ENCODE results near the gene MAGI2.

Gene MAGI2

DNA sequence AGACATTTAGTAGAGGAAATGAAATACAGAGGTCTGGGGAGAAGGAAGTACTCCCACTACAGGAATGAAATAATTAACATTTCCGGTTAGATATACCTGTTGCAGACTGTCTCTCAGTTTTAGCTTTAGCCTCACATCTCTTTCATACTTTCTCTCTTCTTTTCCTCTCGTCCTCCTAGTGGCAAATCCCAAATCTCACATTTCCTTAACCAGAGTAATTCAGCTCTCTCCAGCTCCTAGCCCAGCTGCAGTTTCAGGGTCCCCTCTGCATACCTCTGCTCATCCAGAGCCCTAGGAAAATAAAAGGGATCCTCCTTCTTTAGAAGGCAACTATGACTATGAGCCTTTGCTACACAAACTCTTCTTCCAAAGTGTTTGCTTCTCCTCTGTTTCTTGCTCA lies 1011.7 kb downstream of the MAGI2 start:
- no peak for DNase-seq

DNA sequence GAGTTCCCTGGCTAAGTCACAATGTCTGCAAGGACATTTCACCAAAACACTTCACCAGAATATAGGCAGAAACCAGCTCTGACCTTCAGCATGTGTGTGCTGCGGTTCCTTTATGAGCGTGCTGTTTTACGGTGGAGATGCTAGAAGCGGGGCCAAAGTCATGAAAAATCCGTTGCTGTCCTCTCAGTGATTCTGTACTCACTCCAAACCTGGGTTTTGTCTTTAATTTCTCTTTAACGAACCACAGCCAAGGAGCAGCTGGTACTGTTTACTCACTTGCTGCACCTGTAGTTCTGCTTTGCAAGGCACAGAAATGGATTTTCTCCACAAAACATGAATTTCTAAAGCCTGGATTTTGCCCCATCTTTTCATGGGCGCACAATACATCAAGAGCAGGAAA lies 1015.0 kb downstream of the MAGI2 start:
- no peak for DNase-seq

DNA sequence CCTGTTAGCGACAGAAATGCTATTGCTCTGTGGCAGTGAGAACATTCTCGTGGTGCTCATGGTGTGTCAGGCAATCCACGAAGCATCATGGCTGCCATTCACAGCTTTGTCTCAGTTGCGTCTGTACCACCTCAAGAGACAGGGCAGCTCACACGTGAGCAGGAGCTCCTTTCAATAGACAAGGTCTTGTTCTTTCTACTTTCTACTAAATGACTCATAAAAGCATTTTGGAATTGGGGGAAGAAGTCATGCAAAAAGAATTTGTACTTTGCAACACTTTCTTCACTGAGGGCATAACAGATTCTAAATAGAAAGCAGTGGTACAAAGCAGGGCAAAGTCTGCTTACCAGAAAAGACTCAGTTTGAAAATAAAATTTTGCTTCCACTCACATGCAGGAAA lies 1016.3 kb downstream of the MAGI2 start:
- DNase-seq = no peak

DNA sequence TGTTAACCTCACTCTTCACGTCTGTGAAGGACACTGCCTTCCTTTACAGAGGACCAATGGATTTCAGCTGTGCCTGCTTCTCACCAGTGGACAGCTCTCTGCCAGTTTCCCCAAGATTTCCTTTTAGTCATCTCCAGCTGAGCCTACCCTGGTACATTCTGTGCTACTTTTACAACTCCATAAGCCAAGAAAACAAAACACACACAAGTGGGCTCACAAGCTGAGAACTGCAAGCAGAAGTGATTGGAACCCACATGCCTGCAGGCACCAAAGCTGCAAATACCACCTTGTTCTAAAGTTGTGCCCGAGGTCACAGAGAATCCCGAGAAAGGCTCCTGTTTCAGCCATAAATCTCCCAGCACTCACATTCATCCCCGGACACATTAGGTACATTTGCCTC lies 1018.1 kb downstream of the MAGI2 start:
- no peak for DNase-seq

DNA sequence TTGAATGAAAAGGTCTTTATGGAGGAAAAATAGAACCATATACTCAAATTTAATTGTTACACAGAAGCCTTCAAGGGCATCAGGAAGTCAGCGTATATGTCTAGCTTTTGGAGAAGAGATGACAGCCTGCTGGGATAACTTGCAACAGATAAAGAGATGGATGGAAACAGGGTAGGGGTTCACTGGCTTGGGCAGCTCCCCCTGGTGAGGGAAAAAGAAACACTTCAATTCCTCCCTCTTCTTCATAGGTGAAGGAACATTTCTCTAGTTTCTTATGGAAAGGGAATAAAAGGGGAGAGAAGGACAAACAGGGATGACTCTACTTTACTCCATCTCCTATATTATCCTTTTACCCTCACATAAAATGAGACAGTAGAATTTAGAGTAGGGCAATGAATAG lies 1019.2 kb downstream of the MAGI2 start:
- DNase-seq = no peak

DNA sequence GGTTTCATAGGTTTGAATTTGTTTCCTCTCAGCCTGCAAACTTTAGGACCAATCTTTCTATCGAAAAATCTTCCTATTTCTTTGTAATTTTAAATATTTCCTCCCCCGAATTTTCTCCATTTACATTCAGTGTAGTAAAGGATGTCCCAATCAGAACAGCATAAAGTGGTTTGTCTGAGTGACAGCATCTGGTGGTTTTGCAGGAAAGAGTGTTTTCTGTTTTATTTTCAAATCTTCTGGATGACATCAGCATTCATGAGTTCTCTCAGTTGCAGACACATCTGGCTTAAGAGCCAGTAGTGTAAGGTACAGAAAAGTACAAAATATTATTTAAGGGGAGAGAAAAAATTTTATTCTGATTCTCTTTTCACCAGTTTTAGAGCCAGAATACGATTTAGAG lies 1020.0 kb downstream of the MAGI2 start:
- DNase-seq = no peak

DNA sequence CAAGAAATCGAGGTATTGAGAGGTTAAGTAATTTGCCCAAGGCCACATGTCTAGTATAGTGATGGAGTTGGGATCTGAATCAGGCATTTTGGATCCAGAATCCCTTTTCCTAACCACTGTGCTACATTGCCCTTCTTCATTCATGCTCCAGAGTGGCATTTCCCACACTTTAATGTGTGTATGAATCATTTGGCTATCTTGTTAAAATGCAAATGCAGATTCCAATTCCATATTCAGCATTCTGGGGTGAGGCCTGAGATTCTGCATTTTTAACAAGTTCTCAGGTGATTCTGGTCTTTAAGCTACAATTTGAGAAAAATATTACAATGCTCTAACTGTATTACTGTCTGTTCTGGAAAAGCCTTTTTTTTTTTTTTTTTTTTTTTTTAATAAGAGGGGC lies 1023.6 kb downstream of the MAGI2 start:
- DNase-seq = no peak

DNA sequence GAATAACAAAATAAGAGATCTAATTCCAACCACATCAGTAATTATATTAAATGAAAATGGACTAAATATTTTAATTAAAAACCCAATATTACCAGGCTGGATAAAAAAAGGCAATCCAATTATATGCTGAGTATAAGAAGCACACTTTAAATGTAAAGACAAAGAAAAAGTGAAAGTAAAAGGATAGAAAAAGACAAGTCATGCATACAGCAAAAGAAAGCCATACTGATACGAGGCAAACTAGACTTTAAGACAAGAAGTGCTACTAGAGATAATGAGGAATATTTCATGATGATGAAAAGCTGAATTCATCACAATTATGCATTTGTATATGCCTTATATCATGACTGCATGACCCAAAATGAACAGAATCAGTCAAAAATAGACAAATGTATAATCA lies 1026.3 kb downstream of the MAGI2 start:
- no peak for DNase-seq

DNA sequence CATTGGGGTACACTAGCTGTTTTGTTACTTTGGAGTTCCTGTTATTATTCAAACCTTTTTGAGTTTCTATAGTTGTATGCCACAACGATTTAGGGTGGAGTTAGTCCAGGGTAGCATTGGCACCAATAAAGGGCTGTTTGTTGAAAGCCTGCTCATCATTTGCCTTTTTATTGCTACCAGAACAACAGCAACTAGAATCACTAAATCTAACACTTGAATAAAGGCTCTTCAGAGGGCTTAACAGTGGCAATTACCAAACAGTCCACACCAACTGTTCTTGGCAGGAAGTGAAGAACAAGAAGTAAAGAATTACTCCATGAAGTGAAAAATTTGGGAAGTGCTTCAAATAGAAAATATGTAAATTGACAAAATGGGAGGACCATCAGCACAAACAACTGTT lies 1033.5 kb downstream of the MAGI2 start:
- DNase-seq = no peak

DNA sequence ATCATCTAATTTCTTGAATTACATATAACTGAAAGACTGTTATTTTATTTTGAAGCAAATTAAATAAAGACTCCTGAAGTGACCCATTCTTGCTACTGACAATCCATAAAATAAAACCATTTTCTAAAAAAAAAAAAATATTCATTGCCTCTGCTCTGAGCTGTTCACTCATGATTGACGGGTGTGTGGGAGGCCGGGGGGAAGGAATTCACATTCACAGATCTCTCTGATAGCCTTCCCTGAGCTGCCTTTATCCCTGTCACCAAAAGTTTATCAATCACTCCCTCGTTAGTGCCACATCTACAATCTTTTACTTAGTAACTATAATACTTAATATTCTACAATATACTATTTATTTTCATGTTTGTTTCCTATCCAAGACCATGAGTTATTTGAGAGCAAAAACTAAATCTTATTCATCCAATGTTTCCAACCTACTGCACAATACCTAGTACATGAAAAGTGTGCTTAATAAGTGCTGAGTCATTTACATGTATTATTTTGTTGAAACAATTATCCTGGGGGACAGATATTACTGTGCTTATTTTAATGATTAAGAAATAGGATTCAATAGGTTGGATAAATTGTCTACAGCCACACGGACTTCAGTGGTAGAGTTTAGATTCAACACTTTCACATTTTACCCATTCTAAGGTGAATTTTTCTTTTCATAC lies 1036.2 kb downstream of the MAGI2 start:
- no peak for DNase-seq

DNA sequence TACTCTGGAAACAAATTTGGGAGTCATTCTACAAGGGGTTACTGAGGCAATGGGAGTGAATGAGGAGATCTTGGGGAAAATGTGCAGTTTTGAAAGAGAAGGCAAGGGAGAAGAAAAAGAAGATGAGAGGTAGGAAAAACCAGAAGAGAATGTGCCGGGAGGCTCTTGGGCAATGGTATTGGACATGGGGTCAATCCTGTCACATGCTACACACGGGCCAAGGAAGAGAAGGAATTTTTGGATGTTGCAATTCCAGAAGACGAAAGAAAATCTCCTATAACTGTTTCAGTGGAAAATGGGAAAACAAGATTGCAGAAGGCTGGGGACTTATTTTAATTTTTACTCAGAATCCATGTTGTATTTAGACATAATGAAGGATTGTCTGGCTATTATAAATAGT lies 1039.9 kb downstream of the MAGI2 start:
- no peak for DNase-seq

DNA sequence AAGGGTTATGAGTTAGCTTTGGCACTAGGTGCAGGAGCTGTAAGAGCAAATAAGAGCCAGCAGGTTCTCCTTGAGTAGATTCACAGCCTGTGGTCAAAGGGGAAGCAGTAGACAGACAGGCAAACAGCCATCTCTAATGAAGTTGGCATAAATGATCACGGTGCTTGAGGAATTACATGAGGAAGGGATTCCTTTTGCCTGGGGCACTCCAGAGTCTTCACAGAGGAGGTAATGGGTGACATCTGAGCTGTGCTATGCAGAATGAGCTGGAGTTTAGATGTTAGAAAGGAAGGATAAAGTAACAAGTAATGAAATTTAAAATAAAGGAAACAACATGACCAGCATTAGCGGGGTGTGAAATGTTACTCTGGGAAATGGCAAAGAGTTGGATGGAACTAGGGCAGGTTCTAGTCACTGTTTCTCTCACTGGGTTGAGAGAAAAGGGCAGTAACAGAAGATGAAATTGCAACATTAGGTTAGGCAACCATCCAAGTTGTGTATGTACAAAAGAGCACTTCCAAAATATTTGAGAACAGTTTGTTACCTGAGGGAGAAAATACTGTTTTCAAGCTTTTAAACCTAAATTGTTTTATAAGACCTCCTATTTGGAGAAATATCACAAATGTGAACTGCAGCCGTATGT lies 1041.1 kb downstream of the MAGI2 start:
- no peak for DNase-seq

DNA sequence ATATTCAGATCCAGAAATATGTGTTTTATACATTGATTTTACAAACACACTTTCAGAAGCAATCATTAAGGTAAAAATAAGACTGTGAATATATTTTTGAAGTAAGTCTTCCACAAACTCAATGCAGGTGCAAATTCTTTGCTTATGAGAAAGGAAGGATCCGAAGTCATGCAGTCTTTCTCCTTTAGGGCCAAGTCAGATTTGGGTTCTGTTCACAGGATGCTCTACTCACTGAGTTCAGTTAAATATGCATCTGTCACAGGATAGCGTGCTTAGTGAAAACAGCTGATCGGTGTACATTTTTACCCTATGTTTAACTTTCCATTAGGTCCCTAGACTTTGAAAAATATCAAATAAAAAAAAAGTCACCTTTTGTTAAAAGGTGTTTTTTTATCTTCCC lies 1046.4 kb downstream of the MAGI2 start:
- DNase-seq = no peak

DNA sequence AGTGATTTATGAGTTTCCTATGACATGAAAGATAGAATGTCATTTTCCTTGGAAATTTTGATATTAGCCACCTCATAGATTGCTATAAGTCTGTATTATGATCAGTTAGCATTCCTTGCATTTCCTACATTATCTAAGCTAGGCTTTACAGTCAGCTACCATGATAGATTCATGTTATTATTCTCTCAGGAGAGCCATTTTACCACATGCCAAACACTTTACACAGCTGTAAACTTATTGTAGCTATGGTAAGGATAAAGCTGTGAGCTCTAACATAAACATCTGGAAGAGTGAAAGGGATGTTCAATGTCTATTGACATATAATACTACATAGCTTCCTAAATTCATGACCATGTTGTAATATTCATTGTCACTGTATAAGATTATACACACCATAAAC lies 1046.9 kb downstream of the MAGI2 start:
- DNase-seq = no peak

DNA sequence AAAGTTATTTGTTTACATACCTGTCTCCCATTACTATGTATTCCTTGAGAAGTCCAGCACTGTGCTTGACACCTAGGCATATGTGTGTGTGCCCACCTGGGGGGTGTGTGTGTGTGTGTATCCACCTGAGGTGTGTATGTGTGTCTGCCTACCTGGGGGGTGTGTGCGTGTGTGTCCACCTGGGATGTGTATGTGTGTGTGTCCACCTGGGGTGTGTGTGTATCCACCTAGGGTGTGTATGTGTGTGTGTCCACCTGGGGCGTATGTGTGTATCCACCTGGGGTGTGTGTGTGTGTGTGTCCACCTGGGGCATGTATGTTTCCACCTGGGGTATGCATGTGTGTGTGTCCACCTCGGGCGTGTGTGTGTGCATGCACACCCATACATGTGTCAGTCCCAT lies 1051.4 kb downstream of the MAGI2 start:
- DNase-seq = no peak

DNA sequence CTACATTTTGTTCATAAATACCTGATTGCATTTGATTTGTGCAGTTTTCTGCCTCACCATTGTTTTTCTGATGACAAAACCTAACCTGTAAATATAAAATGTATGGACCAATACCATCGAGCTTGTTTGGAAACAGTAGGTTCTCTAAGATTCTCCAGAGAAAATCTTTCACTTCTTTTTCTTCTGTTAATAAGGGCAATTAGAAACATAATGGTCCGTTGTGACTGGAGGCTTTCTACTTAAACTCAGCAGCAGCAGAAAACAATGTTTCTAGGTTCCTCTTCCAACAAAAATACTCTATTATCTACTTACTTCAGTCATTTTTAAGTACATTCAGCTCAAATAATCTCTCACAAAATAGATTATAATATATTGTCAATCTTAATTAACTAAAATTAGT lies 1053.4 kb downstream of the MAGI2 start:
- DNase-seq = no peak

DNA sequence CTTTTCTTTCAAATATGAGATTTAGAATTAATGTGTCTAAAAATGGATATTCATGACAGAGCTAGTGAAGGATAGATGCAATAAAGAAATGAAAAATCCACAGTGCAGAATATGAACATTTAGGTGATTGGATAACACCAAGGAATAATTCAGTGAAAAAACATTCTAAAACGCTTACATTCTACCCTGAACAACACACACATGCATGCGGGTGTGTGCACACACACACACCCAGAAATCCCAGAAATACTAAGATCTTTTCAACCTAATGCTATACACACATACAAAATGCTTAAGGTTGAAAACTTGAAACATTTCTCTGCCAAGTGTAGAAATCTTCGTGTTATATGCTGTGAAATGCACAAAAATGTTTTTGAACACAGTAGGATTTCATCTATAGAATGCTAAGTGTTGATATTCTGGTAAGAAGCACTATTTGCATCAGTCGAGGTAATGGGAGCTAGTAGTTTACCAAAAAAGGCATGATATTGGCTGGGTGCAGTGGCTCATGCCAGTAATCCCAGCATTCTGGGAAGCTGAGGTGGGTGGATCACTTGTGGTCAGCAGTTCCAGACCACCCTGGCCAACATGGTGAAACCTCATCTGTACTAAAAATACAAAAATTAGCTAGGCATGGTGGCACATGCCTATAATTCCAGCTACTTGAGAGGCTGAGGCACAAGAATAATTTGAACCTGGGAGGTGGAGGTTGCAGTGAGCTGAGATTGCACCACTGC lies 1054.3 kb downstream of the MAGI2 start:
- DNase-seq = no peak

DNA sequence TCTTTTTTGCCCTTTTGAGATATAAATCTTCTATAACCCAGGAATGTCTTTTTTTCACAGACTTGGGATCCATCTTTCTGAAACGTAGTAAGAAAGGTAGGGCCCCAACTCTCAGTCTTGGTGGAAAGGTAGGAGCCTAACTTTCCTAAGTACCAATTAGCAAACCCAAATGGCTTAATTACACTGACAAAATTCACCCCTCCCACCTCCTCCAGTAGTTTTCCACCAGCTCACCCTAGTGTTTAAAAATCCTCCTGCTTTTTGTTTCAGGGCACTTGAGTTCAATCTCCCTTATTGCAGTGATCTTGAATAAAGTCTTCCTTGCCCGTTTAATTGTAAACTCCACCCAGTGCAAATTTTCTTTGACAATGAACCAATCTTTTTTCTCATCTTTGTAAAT lies 1054.9 kb downstream of the MAGI2 start:
- DNase-seq = no peak

DNA sequence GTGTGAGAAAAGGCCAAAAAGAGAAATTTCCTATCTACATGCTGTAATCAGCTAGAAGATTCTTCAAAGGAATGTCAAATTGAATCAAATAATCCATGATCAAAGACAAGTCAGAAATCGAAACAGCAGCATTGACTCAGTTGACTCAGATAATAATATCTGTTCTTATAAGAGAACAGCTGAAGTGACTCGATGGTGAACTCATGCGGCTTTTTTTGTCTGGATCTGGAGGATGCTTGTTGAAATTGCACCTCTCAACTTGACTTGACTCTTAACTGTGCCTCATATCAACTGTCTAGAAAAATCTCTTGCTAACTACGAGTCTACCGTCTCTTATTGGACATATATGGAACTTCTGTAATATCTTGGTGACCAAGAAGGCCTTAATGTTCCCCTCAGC lies 1055.4 kb downstream of the MAGI2 start:
- no peak for DNase-seq

DNA sequence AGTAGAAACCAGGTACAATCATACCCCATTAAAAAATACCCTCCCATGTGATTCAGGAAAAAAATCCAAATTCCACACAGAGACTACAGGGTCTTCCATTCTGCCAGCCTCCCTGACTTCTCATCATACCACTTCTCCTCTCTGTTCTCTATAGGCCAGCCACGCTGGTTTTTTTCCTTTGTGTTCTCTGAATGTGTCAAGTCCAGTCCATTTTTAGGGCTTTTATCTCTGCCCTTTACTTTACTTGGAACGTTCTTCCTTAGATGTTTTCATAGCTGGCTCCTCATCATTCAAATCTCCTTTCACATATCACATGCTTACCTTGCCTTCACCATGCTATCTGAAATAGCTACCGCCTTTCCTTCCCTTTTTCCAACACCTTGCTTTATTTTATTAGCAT lies 1057.3 kb downstream of the MAGI2 start:
- DNase-seq = no peak

DNA sequence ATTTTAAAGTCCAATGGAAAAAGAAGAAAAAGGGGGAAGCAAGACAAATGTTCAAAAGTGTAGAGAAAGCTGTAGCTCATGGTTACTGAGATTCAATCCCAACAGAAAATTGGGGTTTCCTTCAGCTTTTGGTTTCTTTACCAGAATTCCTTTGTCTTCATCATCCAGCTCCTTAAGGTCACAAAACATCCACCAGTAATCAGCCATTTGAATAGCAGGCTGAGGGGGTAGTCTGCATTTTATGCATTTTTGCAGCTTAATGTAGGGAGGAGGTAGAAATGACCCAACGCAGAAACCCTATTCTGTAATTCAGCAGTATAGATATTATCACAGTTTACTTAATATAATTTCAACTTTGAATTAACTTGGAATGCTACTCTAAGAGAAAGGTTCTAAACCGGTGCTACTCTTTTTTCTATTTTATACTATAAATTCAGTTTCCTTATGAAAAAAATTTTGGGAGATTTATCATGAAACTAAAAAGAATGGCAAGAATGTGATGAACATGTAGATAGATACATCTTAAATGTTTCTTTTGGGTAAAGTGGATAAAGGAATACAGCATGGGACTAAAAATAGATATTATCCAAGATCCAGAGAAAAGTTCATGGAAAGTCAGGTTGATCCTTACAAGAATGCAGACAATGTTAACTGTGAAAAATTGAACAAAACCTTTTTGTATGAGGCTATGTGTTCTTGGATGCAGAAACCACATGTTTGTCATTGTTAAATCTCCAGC lies 1058.0 kb downstream of the MAGI2 start:
- no peak for DNase-seq

DNA sequence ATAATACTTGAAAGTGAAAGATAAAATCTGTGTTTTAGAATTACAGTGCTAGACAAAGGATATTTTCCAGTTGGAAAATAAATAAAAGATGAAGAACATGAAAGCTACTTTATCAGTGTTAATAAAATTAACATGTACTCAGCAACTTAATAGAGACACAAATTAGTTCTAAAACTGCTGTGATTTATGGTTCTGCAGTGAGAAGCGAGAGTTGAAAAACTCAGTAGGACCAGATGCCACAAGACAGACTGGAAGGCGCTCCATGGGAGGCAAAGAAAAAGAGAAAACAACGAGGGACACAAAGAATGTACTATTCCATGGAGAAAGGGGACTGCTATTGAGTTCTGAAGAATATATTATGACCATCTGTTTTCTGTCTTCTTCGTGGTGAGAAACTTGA lies 1064.4 kb downstream of the MAGI2 start:
- DNase-seq = no peak

DNA sequence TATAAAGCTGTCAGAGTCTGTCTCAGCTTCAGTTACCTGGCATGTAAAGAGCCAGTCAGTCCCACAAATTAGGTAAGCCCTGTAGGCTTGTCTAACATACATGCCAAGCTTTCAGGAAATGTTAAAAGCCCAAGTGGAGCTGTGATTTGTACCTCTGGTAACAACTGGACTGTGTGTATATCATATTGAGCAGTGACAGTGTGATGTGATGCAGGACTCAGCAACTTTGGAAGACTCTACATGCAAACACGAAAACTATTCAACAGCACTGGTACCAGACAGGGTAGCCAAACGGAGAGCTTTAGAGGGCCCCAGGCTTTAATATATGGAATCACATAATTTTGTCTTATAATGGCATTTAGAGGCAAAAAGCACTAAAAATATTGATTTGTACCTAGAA lies 1066.9 kb downstream of the MAGI2 start:
- DNase-seq = no peak

Data from activated T-cell treated with anti-CD3 and anti-CD28 coated beads, Interleukin-2, amount 50 U/mL, for 48 hours (primary cell).